HepG2 (cell line): Measurements from ENCODE around the gene TSACC. TPM values are rescaled to one million over a fixed set of nuclear protein-coding genes. Genes with fewer than 3 reads are reported as not detected.

Source experiments
- ATF5 ChIP-seq: sonication (generic); formaldehyde crosslinking; IDR thresholded peaks from 2 replicates; pipeline ENCODE4 v1.4.0; 2020; ENCODE audit warnings: mild to moderate bottlenecking, low read depth, missing genetic modification reagents
- HBP1 ChIP-seq: IDR thresholded peaks from 2 replicates; pipeline ENCODE4 v1.6.1; 2016; ENCODE audit warnings: low read depth, control low read depth
- JDP2 ChIP-seq: sonication (generic); formaldehyde crosslinking; IDR thresholded peaks from 2 replicates; pipeline ENCODE4 v1.8.1; 2022; ENCODE audit warnings: missing genetic modification reagents, borderline replicate concordance
- MAX ChIP-seq: IDR thresholded peaks from 2 replicates; pipeline ENCODE4 v1.6.1; 2012; ENCODE audit warnings: inconsistent platforms
- PHF21A ChIP-seq: sonication (generic); formaldehyde crosslinking; IDR thresholded peaks from 2 replicates; pipeline ENCODE4 v1.5.0; 2020; ENCODE audit warnings: mild to moderate bottlenecking, missing genetic modification reagents
- PRDM4 ChIP-seq: sonication (generic); formaldehyde crosslinking; IDR thresholded peaks from 2 replicates; pipeline ENCODE4 v1.9.0; 2021; ENCODE audit warnings: missing genetic modification reagents, borderline replicate concordance
- RBAK ChIP-seq: sonication (generic); formaldehyde crosslinking; IDR thresholded peaks from 2 replicates; pipeline ENCODE4 v1.5.1; 2020; ENCODE audit warnings: mild to moderate bottlenecking, missing genetic modification reagents
- RNF219 ChIP-seq: sonication (generic); formaldehyde crosslinking; IDR thresholded peaks from 2 replicates; pipeline ENCODE4 v1.5.0; 2020; ENCODE audit warnings: mild to moderate bottlenecking, missing genetic modification reagents
- TOE1 ChIP-seq: sonication (generic); formaldehyde crosslinking; IDR thresholded peaks from 2 replicates; pipeline ENCODE4 v1.4.0; 2020; ENCODE audit warnings: mild to moderate bottlenecking, missing genetic modification reagents
- ZNF280D ChIP-seq: sonication (generic); formaldehyde crosslinking; IDR thresholded peaks from 2 replicates; pipeline ENCODE4 v1.5.1; 2020; ENCODE audit warnings: mild to moderate bottlenecking, missing genetic modification reagents
- ZNF614 ChIP-seq: IDR thresholded peaks from 2 replicates; pipeline ENCODE4 v1.6.1; 2018; ENCODE audit warnings: missing biosample characterization, missing genetic modification reagents, inconsistent platforms, borderline replicate concordance
- ZNF652 ChIP-seq: IDR thresholded peaks from 2 replicates; pipeline ENCODE4 v1.6.1; 2016; ENCODE audit warnings: low read depth, borderline replicate concordance
- ZNF780A ChIP-seq: sonication (generic); formaldehyde crosslinking; IDR thresholded peaks from 2 replicates; pipeline ENCODE4 v1.8.0; 2022; ENCODE audit warnings: mild to moderate bottlenecking, missing genetic modification reagents, moderate library complexity
- polyA plus RNA-seq, 8 experiments: library from polyadenylated mRNA; depleted of rRNA in 3 of 8; stranded (reverse) in 7 of 8; unstranded in 1 of 8; fragments of >200 nt; fragmentation: Illumina TruSeq in 4 of 8; extraction: Trizol in 4 of 8; gene quantifications; 2 replicates each; pipeline versions ENCODE4 v1.2.1 to v1.2.3, GENCODE V29; 2011 to 2016; ENCODE audit warnings: low read depth in 4 of 8, missing spikeins in 1 of 8, mixed read lengths in 1 of 8; ENCODE audit not compliant: insufficient read depth in 1 of 8
- total RNA-seq, 5 experiments: library from RNA; depleted of rRNA; stranded (reverse); fragments of >200 nt; fragmentation: Illumina TruSeq; extraction: Trizol; gene quantifications; 2 replicates each; pipeline ENCODE4 v1.2.3, GENCODE V29; 2016; ENCODE audit warnings: low read depth in 1 of 5

Gene TSACC
- total and polyA plus RNA-seq, 2 of the 13 experiments (the other 11 are each of a cell fraction or from before 2014, with no cell fraction given): 1.5 to 2.6 TPM

- no peak for TF ChIP-seq ZNF280D (CRISPR knock-in tag)
- TF ChIP-seq ZNF652: no peak
- no peak for TF ChIP-seq JDP2 (CRISPR knock-in tag)
- no peak for TF ChIP-seq ATF5 (CRISPR knock-in tag)
- TF ChIP-seq PHF21A (CRISPR knock-in tag): no peak; the same call in 1 of the 2 replicates
- TF ChIP-seq ZNF780A: no peak
- no peak for TF ChIP-seq HBP1 (CRISPR knock-in tag)
- no peak for TF ChIP-seq RNF219 (CRISPR knock-in tag)
- no peak; the same call in 1 of the 2 replicates for TF ChIP-seq ZNF614
- peak; percentile 95 for TF ChIP-seq MAX
- TF ChIP-seq PRDM4: no peak
- no peak for TF ChIP-seq RBAK
- TF ChIP-seq TOE1: 0 out of 2 replicates have a peak, but pooled peaks have one; percentile 46
Measured at GRCh38 chr1:156338180-156338976, at the start of gene TSACC, which contains the start of gene CCT3 (continued).
